Fibroblast of villous mesenchyme (primary cell): ENCODE results near the gene HBA2. TPM values are rescaled to one million over a fixed set of nuclear protein-coding genes. Genes with fewer than 3 reads are reported as not detected.
"Not testable (repeated sequence)": the region's sequence is repeated elsewhere in the genome, so short reads cannot be mapped to it uniquely, and the experiment has no call there.

Experiments used
- DNase-seq: peaks from one replicate; pipeline ENCODE4 v3.0.0-alpha.2; 2010; ENCODE audit warnings: low read depth
- H3K4me3 ChIP-seq: 2 replicates; pipeline ENCODE4 v1.5.1; 2011; ENCODE audit warnings: low read depth, mild to moderate bottlenecking, low read length
- CTCF ChIP-seq: IDR thresholded peaks from 2 replicates; pipeline ENCODE4 v1.5.1; 2012; ENCODE audit warnings: low read depth, mild to moderate bottlenecking, low read length; ENCODE audit not compliant: insufficient read depth
- total RNA-seq: library from RNA; depleted of rRNA; stranded (reverse); fragments of >200 nt; gene quantifications from 2 replicates; pipeline ENCODE4 v1.2.3, GENCODE V29; 2012

The HBA2 gene
- total RNA-seq, 1 donor: not detected

GRCh38 chr16:149024-149660 is 23.5 kb upstream of the HBA2 start:
- H3K4me3 ChIP-seq: no peak overlapping the region
- TF ChIP-seq CTCF: no peak
- DNase-seq: peak; percentile 45

DNA sequence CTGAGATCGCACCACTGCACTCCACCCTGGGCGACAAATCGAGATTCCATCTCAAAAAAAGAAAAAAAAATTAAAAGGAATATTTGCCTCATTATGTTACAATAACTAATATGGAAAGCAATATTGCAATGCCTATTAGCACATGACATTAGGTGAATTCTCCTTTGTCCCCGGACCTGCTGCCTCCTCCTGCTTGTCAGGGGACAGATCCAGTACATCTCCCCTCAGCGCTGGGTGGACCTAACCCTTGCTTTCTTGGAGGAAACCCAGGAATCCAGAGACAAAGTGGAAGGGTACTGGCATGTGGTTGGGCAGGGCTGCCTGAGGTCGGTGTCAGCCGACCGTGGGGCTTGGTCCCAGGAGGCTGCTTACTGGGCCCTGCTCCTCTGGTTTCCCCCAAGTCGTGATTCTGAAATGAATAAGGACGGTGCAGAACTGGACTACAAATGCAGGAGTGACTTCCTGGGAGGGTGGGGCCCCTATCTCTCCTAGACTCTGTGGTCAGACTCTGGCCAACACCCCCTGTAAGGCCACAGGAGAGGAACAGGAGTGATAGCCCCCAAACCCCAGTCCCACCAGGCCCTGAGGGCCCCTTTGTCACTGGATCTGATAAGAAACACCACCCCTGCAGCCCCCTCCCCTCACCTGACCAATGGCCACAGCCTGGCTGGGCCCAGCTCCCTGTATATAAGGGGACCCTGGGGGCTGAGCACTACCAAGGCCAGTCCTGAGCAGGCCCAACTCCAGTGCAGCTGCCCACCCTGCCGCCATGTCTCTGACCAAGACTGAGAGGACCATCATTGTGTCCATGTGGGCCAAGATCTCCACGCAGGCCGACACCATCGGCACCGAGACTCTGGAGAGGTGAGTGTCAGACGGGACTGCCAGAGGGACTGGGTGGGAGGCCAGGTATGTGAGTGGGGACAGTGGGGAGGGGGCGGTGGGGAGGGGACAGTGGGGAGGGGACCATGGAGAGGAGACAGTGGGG is 20.2 kb upstream of the HBA2 start, which contains the start of gene HBZ:
Gene HBZ (plus strand): TSS at position 504 of the 988 bp plus-strand sequence. CDS start 266 bp downstream, at position 770.
- no peak within 1 kb of the TSS for H3K4me3 ChIP-seq
- TF ChIP-seq CTCF: no peak
- DNase-seq: no peak

DNA sequence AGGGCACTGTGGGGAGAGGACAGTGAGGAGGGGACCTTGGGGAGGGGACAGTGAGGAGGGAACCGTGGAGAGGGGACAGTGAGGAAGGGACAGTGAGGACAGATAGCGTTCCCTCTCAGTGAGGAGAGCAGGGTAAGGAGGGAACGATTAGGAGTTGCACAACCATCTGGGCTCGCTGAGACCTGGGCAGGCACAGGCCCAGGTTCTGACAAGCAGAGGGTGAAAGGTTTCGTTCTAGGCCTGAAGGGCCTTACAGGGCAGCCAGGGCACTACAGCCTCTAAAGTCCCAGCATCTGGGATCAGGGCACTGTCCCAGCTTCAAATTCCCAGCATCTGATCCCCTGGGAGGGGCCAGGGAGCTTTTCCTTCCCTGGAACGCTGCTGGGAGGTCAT is 19.6 kb upstream of the HBA2 start:
- DNase-seq, H3K4me3 ChIP-seq: not testable (repeated sequence)

DNA sequence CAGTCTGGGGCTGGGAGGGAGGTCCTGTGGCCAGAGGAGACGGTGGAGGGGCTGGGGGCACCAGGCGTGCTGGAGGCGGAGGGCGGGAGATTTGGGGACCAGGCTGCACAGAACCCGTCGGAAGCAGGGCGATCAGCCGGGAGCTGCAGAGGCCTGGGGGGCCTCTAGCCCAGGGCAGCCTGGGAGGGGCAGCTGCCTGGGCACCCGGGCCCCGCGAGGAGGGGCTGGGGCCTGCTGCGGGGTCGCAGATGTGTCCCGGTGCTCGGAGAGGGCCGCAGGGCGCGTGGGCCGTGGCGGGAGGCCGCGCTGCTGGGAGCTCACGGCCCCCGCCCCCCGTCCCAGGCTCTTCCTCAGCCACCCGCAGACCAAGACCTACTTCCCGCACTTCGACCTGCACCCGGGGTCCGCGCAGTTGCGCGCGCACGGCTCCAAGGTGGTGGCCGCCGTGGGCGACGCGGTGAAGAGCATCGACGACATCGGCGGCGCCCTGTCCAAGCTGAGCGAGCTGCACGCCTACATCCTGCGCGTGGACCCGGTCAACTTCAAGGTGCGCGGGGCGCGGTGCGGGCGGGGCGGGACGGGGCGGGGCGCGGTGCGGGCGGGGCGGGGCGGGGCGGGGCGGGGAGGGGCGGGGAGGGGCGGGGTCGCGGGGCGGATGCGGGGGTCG is 19.0 kb upstream of the HBA2 start:
- not testable (repeated sequence) for H3K4me3 ChIP-seq, DNase-seq

DNA sequence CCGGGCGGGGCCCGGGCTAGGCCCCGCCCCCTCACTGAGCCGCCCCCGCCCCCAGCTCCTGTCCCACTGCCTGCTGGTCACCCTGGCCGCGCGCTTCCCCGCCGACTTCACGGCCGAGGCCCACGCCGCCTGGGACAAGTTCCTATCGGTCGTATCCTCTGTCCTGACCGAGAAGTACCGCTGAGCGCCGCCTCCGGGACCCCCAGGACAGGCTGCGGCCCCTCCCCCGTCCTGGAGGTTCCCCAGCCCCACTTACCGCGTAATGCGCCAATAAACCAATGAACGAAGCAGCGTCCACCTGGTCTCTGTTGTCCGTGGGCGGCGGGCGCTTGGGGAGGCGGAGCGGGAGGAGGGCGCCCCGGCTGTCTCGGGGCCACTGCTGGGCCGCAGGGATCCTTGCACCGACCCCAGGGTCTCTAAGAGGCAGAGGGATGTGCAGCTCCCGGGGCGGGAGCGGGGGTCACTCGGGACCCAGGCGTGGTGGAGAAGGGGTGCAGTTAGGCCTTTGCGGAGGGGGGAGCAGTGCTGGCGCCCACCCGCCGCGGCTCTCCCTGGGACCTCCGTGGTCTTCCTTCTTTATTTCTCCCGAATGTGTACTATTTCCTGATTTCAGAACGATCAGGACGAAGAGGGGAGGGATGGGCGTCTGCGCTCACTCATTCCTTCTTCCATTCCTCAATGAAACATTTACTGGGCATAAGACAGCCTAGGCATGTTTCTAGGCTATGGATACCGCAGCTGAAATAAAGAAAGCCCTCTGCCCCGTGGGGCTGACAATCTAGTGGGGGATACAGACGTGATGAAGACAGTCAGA is 18.3 kb upstream of the HBA2 start:
- H3K4me3 ChIP-seq: peak overlapping the region; percentile 70
- DNase-seq: peak; percentile 50
- TF ChIP-seq CTCF: no peak

GRCh38 chr16:155031-155398 is 17.7 kb upstream of the HBA2 start:
- no peak for TF ChIP-seq CTCF
- H3K4me3 ChIP-seq: peak overlapping the region; percentile 70
- DNase-seq: no peak

GRCh38 chr16:159136-159849 is 13.4 kb upstream of the HBA2 start:
- H3K4me3 ChIP-seq: no peak overlapping the region
- no peak for TF ChIP-seq CTCF
- no peak for DNase-seq

DNA sequence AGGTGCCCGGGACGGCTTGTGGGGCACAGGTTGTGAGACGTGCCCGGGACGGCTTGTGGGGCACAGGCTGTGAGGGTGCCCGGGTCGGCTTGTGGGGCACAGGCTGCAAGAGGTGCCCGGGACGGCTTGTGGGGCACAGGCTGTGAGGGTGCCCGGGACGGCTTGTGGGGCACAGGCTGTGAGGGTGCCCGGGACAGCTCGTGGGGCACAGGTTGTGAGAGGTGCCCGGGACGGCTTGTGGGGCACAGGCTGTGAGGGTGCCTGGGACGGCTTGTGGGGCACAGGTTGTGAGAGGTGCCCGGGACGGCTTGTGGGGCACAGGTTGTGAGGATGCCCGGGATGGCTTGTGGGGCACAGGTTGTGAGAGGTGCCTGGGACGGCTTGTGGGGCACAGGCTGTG is 12.4 kb upstream of the HBA2 start:
- not testable (repeated sequence) for DNase-seq

More for the DNA sequence above, 12.4 kb upstream of the HBA2 start:
- not testable (repeated sequence) for H3K4me3 ChIP-seq
